HG02885 (cell line): Measurements from ENCODE around the gene AKR7A2.
"Not testable (repeated sequence)": the region's sequence is repeated elsewhere in the genome, so short reads cannot be mapped to it uniquely, and the experiment has no call there.

Experiments
- ATAC-seq: cut with Tn5 transposase; IDR thresholded peaks from one replicate; pipeline ENCODE4 v1.9.1; 2021; ENCODE audit warnings: mild to moderate bottlenecking; ENCODE audit not compliant: unreplicated experiment, poor library complexity

The AKR7A2 gene

GRCh38 chr1:19308509-19308907 lies 3.4 kb downstream of the AKR7A2 start:
- ATAC-seq: no peak

DNA sequence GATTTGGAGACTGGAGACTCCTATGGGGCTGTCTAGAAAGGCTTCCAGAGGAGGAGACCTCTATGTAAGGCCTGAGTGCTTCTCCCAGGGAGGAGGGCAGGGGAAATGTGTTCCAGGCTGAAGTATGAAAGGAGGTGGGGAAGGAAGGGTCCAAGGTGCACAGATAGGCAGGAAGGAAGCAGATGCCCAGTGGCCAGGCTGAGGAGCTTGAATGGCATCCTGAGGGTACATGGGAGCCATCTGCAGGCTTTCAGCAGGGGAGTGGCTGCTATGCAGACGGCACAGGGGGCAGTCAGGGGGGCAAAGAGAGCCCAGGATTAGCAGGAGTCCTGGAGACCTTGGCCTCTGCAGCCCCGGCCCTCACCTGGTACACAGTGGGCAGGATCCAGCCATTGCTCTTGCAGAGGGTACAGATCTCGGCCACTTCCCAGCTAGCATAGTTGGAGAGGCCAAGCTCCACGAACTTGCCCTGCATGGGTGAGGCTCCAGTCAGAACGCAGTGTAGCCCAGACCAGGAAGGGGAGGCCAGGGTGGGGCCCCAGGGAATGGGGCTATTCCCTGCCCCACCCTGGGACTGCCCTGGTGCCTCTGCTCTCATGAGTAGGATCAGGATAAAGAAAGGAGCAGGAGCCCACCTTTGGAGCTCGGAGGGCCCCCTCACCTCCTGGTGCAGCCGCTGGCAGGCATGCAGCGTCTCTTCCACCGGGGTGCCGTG lies 4.0 kb downstream of the AKR7A2 start:
- no peak for ATAC-seq

GRCh38 chr1:19306941-19307340 lies 5.0 kb downstream of the AKR7A2 start:
- no peak for ATAC-seq

GRCh38 chr1:19305880-19306279 lies 6.1 kb downstream of the AKR7A2 start:
- ATAC-seq: no peak

GRCh38 chr1:19304081-19304480 lies 7.9 kb downstream of the AKR7A2 start:
- ATAC-seq: not testable (repeated sequence)

GRCh38 chr1:19300211-19300610 lies 11.7 kb downstream of the AKR7A2 start:
- ATAC-seq: no peak

GRCh38 chr1:19294638-19295037 lies 17.3 kb downstream of the AKR7A2 start:
- no peak for ATAC-seq

DNA sequence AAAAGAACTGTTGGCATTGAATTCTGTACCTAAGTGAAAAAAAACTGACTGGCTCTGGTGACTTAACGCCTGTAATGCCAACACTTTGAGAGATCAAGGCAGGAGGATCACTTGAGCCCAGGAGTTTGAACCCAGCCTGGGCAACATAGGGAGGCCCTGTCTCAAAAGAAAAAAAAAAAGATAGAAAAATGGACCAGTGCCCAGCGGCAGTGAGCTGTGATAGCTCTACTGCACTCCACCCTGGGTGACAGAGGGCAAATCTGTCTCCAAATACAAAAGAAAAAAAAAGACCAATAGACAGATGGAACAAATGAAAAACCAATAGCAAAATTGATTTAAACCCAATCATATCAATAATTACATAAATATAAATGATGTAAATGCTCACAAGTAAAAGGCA lies 22.7 kb downstream of the AKR7A2 start:
- no peak for ATAC-seq

GRCh38 chr1:19288324-19289241 lies 23.4 kb downstream of the AKR7A2 start, which contains the start of gene AKR7A3:
TSS of gene AKR7A3 (minus strand) at chr1:19288770. CDS start at chr1:19288709, 61 bp downstream.
- not testable (repeated sequence) for ATAC-seq

GRCh38 chr1:19287436-19288185 lies 24.3 kb downstream of the AKR7A2 start:
- ATAC-seq: no peak

- not testable (repeated sequence) for ATAC-seq
These were observed 26.1 kb downstream of the AKR7A2 start for GRCh38 chr1:19285807-19286206.

- not testable (repeated sequence) for ATAC-seq
These were observed 26.6 kb downstream of the AKR7A2 start for GRCh38 chr1:19285366-19285765.

GRCh38 chr1:19284881-19285280 lies 27.1 kb downstream of the AKR7A2 start:
- ATAC-seq: no peak

GRCh38 chr1:19283891-19284290 lies 28.1 kb downstream of the AKR7A2 start:
- no peak for ATAC-seq

DNA sequence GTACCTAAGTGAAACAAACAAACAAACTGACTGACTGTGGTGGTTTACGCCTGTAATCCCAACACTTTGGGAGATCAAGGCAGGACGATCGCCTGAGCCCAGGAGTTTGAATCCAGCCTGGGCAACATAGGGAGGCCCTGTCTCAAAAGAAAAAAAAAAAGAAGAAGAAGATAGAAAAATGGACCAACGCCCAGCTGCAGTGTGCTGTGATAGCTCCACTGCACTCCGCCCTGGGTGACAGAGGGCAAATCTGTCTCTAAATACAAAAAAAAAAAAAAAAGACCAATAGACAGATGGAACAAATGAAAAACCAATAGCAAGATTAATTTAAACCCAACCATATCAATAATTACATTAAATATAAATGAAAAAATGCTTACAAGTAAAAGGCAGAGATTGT lies 37.3 kb downstream of the AKR7A2 start:
- no peak for ATAC-seq

DNA sequence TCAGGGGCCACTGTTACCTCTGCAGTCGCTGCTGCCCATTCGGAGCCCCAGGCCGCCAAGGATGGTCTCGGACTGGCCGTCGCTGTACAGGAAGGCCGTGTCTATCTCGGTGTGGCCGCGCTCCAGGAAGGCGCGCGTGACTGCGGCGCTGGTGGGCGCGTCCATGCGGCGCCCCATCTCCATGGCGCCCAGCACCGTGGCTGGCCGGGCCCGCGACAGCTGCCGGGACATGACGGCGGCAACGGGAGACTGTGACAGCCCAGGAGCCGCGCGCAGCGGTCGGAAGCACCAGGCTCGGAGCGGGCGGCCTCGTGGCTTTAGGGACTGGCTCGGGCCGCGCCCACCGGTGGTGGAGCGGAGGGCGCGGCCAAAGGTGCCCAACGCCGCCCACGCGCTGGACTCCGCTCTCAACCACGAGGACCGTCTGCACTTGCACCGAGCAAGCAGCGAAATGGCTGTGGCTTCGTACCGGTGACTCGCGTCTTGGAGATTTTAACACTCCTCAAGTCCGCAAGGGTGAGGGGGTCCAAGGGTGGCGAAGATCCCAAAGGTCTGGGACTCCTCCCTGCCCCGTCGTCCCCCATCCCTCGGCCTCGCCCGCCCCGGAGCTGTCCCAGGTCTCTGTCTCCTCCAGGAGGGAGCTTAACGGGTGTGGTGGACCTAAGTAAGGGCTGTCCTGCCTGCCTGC lies 38.0 kb downstream of the AKR7A2 start:
- not testable (repeated sequence) for ATAC-seq

DNA sequence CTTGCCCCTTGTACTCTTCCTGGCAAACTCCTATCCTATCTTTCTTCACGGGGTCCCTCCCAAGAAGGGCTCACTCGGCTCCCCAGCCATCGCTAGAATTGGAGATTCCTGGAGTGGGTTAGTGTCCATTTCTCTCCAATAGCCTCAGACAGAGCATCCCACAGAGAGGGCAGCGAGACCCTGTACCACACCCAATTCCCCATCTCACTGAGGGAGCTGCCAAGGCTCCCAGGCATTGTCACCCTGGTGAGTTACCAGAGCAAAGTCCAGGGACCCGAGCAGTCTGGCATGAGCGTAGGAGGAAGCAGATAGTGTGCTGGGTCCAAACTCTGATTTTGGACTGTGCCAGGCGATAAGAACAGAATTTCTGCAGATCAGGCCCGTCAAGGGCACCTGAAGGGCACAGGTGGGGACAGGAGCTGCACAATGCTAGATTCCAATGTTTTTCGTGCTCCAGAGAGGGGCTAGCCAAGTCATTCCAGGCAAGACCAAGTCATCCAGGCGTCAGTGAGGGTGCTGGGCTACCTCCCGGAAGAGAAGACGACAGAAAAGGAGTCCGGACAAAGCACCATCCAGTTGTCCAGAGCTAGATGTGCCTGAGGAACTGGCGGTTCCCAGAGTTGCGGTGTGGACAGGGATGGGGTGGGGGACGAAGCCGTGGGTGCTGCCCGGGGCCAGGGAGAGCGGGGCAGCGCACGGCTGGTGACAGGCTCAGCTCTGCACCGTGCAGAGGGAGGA lies 38.7 kb downstream of the AKR7A2 start:
- ATAC-seq: no peak

DNA sequence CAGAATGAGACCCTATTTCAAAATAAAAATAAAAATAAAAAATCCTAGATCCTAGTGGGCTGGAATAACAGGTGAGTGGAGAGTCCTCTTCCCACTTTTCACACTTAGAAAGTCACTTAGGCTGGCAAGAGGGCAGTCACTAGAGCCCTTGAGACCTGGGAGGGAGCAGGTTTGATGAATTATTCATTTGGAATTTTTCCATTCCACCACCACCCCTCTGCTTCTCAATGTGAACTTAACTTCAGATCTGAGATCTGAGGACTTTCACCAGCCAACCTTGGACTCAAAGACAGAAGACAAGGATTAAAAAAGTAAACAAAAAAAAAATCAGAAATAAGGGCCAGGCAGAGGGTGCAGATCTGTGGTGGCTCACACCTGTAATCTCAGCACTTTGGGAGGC lies 39.9 kb downstream of the AKR7A2 start:
- ATAC-seq: no peak

DNA sequence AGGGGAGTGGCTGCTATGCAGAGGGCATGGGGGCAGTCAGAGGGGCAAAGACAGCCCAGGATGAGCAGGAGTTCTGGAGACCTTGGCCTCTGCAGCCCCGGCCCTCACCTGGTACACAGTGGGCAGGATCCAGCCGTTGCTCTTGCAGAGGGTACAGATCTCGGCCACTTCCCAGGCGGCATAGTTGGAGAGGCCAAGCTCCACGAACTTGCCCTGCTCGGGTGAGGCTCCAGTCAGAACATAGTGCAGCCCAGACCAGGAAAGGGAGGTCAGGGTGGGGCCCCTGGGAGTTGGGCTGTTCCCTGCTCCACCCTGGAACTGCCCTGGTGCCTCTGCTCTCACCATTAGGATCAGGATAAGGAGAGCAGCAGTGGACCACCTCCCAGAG lies 41.6 kb downstream of the AKR7A2 start:
- not testable (repeated sequence) for ATAC-seq
